Mesenchymal stem cell (in vitro differentiated cells and primary cell): Measurements from ENCODE around the gene ABCC4.

Source experiments
- DNase-seq: peaks from one replicate; pipeline ENCODE4 v3.0.0-alpha.2; 2013
- H2AFZ ChIP-seq: one replicate; pipeline ENCODE4 v1.6.1; 2013; ENCODE audit warnings: low read depth, mild to moderate bottlenecking, control low read depth, inconsistent platforms, low read length, moderate library complexity
- H2AK5ac ChIP-seq: 2 replicates; pipeline ENCODE4 v1.6.1; 2013; ENCODE audit warnings: low read length, moderate library complexity, mild to moderate bottlenecking, inconsistent platforms; ENCODE audit not compliant: severe bottlenecking
- H2BK120ac ChIP-seq: one replicate; pipeline ENCODE4 v1.6.1; 2013; ENCODE audit warnings: low read depth, mild to moderate bottlenecking, inconsistent platforms, low read length, moderate library complexity
- H2BK12ac ChIP-seq, 2 experiments: one replicate each; pipeline ENCODE4 v1.6.1; 2013; ENCODE audit warnings: inconsistent platforms in 2 of 2, low read length in 2 of 2, mild to moderate bottlenecking in 2 of 2, moderate library complexity in 2 of 2, control low read depth in 1 of 2
- H2BK15ac ChIP-seq: one replicate; pipeline ENCODE4 v1.6.1; 2013; ENCODE audit warnings: mild to moderate bottlenecking, low read depth, inconsistent platforms; ENCODE audit not compliant: poor library complexity, severe bottlenecking
- H2BK5ac ChIP-seq: 2 replicates; pipeline ENCODE4 v1.6.1; 2013; ENCODE audit warnings: low read depth, mild to moderate bottlenecking, low read length, control low read depth, inconsistent platforms; ENCODE audit not compliant: poor library complexity, severe bottlenecking
- H3K14ac ChIP-seq, 2 experiments: one replicate each; pipeline ENCODE4 v1.6.1; 2013; ENCODE audit warnings: inconsistent platforms in 2 of 2, low read length in 2 of 2, control low read depth in 1 of 2, mild to moderate bottlenecking in 1 of 2, moderate library complexity in 1 of 2
- H3K18ac ChIP-seq, 2 experiments: one replicate each; pipeline ENCODE4 v1.6.1; 2013; ENCODE audit warnings: inconsistent platforms in 2 of 2, low read length in 2 of 2, control low read depth in 1 of 2, low read depth in 1 of 2, mild to moderate bottlenecking in 1 of 2
- H3K23ac ChIP-seq, 2 experiments: one replicate each; pipeline ENCODE4 v1.6.1; 2013; ENCODE audit warnings: inconsistent platforms in 2 of 2, low read length in 2 of 2, mild to moderate bottlenecking in 2 of 2, moderate library complexity in 2 of 2, control low read depth in 1 of 2
- H3K27ac ChIP-seq: 2 replicates; pipeline ENCODE4 v1.5.1; 2013; ENCODE audit warnings: mild to moderate bottlenecking, moderate library complexity, low read length, control low read depth, inconsistent platforms; ENCODE audit not compliant: poor library complexity, severe bottlenecking
- H3K27me3 ChIP-seq, 2 experiments: 2 replicates each; pipeline versions ENCODE4 v1.6.1 to v1.7.0; 2013; ENCODE audit warnings: low read length in 2 of 2, mild to moderate bottlenecking in 2 of 2, moderate library complexity in 2 of 2, control low read depth in 1 of 2, inconsistent platforms in 1 of 2; ENCODE audit not compliant: control insufficient read depth in 1 of 2, insufficient read depth in 1 of 2
- H3K36me3 ChIP-seq, 2 experiments: 2 replicates each; pipeline versions ENCODE4 v1.6.1 to v1.7.0; 2013; ENCODE audit warnings: low read length in 2 of 2, control low read depth in 1 of 2, inconsistent platforms in 1 of 2, low read depth in 1 of 2, mild to moderate bottlenecking in 1 of 2; ENCODE audit not compliant: insufficient read depth in 2 of 2, control insufficient read depth in 1 of 2
- H3K4ac ChIP-seq, 2 experiments: one replicate each; pipeline ENCODE4 v1.6.1; 2013; ENCODE audit warnings: inconsistent platforms in 2 of 2, low read length in 2 of 2, mild to moderate bottlenecking in 2 of 2, moderate library complexity in 2 of 2, control low read depth in 1 of 2, low read depth in 1 of 2
- H3K4me1 ChIP-seq: 2 replicates; pipeline ENCODE4 v1.6.1; 2013; ENCODE audit warnings: low read depth, low read length, control low read depth; ENCODE audit not compliant: control insufficient read depth, insufficient read depth
- H3K4me2 ChIP-seq: 2 replicates; pipeline ENCODE4 v1.6.1; 2013; ENCODE audit warnings: low read length, mild to moderate bottlenecking, inconsistent platforms; ENCODE audit not compliant: poor library complexity, severe bottlenecking
- H3K4me3 ChIP-seq, 2 experiments: 2 replicates each; pipeline versions ENCODE4 v1.5.1 to v1.7.0; 2013; ENCODE audit warnings: low read length in 2 of 2, mild to moderate bottlenecking in 2 of 2, control low read depth in 1 of 2, low read depth in 1 of 2; ENCODE audit not compliant: insufficient read depth in 1 of 2
- H3K79me1 ChIP-seq: replicated peaks from 2 replicates; pipeline ENCODE4 v1.6.1; 2013; ENCODE audit warnings: mild to moderate bottlenecking, control low read depth, low read length, inconsistent platforms; ENCODE audit not compliant: poor library complexity, severe bottlenecking
- H3K9ac ChIP-seq: 2 replicates; pipeline ENCODE4 v1.7.0; 2013; ENCODE audit warnings: mild to moderate bottlenecking, low read length, moderate library complexity
- H3K9me3 ChIP-seq: 2 replicates; pipeline ENCODE4 v1.7.0; 2013; ENCODE audit warnings: mild to moderate bottlenecking, low read length; ENCODE audit not compliant: control insufficient read depth
- H4K8ac ChIP-seq: one replicate; pipeline ENCODE4 v1.6.1; 2013; ENCODE audit warnings: inconsistent platforms, mild to moderate bottlenecking, low read length, moderate library complexity
- H4K91ac ChIP-seq: one replicate; pipeline ENCODE4 v1.6.1; 2013; ENCODE audit warnings: mild to moderate bottlenecking, low read length, inconsistent platforms
- WGBS: methylation state at CpG from one replicate; pipeline ENCODE4 v1.1.7; 2013; ENCODE audit warnings: mixed read lengths; 5-methylcytosine and 5-hydroxymethylcytosine counted together

Gene ABCC4

DNA sequence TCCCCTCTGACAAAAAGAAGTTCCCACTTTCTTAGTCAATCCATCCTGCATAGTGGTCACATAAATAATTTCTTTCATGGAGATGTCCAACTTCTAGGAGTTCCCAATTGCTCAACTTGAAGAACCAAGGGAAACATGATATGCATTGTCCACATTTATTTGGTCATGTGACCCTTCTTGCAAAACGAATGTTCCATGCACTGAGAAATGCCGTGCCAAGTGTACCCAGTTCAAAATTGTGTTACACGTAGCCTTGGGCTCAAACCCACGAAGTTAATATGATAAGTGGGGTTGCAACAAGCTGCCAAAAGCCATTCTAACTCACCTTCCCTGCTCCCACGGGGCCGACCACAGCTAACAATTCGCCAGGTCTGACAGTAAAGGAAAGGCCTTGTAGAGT lies 113.1 kb downstream of the ABCC4 start:
- H3K9ac ChIP-seq = no peak overlapping the region
- no peak overlapping the region for H2BK15ac ChIP-seq
- no peak overlapping the region for H3K4me2 ChIP-seq
- peak overlapping the region in 1 of 2 experiments; percentile 77 for H3K23ac ChIP-seq
- H3K4me3 ChIP-seq = no peak overlapping the region
- peaks cover 2 to 24% of the 10 kb centered on the region in 2 experiments for H3K36me3 ChIP-seq
- H3K4me1 ChIP-seq = peaks cover 5% of the 10 kb centered on the region
- DNase-seq = peak; percentile 30
- H2BK5ac ChIP-seq = no peak overlapping the region
- no peak overlapping the region for H3K18ac ChIP-seq
- peaks cover 28% of the 10 kb centered on the region for H3K79me1 ChIP-seq
- no peak overlapping the region for H3K27ac ChIP-seq
- H3K9me3 ChIP-seq = no peaks in the 10 kb centered on the region
- H3K4ac ChIP-seq = no peak overlapping the region
- H2BK120ac ChIP-seq = no peak overlapping the region
- H2AFZ ChIP-seq = no peak overlapping the region
- 97% methylated on average over 4 of the region's 7 CpGs for WGBS
- no peak overlapping the region for H4K91ac ChIP-seq
- no peak overlapping the region for H2AK5ac ChIP-seq
- H4K8ac ChIP-seq = no peak overlapping the region
- H3K27me3 ChIP-seq = no peaks in the 10 kb centered on the region
- H3K14ac ChIP-seq = no peak overlapping the region
- no peak overlapping the region for H2BK12ac ChIP-seq

DNA sequence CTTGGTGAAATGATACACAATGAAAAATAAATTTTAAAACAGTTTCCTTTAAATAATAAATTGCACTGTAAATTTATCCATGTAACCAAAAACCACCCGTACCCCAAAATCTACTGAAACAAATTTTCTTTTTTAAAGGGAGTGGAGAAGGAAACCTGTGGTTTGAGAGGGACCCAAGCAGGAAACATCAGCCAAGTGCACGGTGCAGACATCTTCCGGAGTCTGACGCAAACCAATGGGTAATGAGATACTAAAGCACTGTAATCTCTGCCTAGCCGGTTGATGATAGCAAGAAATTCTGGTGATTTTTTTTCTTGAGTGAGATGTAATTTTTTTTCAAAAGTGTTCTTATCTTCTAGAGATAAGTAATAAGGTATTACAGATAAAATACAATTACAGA lies 115.4 kb downstream of the ABCC4 start:
- H3K18ac ChIP-seq = no peak overlapping the region
- peaks cover 0 to 20% of the 10 kb centered on the region in 2 experiments for H3K36me3 ChIP-seq
- H3K4me1 ChIP-seq = no peaks in the 10 kb centered on the region
- H2BK120ac ChIP-seq = no peak overlapping the region
- H2AFZ ChIP-seq = no peak overlapping the region
- H4K91ac ChIP-seq = no peak overlapping the region
- H3K14ac ChIP-seq = no peak overlapping the region
- no peak overlapping the region for H3K27ac ChIP-seq
- H3K9ac ChIP-seq = no peak overlapping the region
- DNase-seq = no peak
- no peak overlapping the region for H2AK5ac ChIP-seq
- H3K27me3 ChIP-seq = no peaks in the 10 kb centered on the region
- no peaks in the 10 kb centered on the region for H3K9me3 ChIP-seq
- no peak overlapping the region for H2BK12ac ChIP-seq
- H3K4me2 ChIP-seq = no peak overlapping the region
- no peak overlapping the region for H2BK5ac ChIP-seq
- no peak overlapping the region for H3K4me3 ChIP-seq
- 99% methylated on average over 5 of the region's 5 CpGs for WGBS
- H3K4ac ChIP-seq = no peak overlapping the region
- no peak overlapping the region for H4K8ac ChIP-seq
- peaks cover 30% of the 10 kb centered on the region for H3K79me1 ChIP-seq
- H2BK15ac ChIP-seq = no peak overlapping the region
- no peak overlapping the region for H3K23ac ChIP-seq

DNA sequence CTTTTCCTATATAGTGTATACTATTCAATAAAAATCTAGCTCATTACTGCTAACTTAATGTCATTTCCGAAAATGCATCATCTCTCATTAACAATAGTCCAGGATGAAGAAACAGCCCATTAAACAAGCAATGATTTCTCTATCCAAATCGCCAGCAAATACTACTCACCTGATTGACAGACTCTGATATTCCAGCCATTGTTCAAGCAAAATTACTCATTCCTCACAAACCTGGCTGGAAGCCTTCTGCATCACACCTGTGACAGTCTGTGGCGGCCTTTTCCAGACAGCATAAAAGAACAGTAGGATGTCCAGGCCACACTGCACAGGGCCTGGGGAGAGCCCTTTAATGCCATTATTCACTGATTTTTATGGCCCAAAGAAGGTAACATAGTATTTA lies 115.9 kb downstream of the ABCC4 start:
- Histone ChIP-seq H3K9ac (no peak overlapping the region), H4K91ac (no peak overlapping the region), H2AK5ac (no peak overlapping the region), H3K27ac (no peak overlapping the region), H4K8ac (no peak overlapping the region), H2AFZ (no peak overlapping the region), H2BK12ac (no peak overlapping the region), H3K4me3 (no peak overlapping the region), H3K9me3 (no peaks in the 10 kb centered on the region), H3K4ac (no peak overlapping the region), H3K36me3 (peaks cover 0 to 18% of the 10 kb centered on the region in 2 experiments), H3K14ac (no peak overlapping the region), H3K23ac (no peak overlapping the region), H3K4me1 (no peaks in the 10 kb centered on the region), H2BK120ac (no peak overlapping the region), H2BK15ac (no peak overlapping the region), H3K27me3 (no peaks in the 10 kb centered on the region), H3K18ac (no peak overlapping the region), H2BK5ac (no peak overlapping the region), H3K79me1 (peaks cover 29% of the 10 kb centered on the region), H3K4me2 (no peak overlapping the region)
- DNase-seq = no peak
- 98% methylated on average over 3 of the region's 3 CpGs for WGBS

DNA sequence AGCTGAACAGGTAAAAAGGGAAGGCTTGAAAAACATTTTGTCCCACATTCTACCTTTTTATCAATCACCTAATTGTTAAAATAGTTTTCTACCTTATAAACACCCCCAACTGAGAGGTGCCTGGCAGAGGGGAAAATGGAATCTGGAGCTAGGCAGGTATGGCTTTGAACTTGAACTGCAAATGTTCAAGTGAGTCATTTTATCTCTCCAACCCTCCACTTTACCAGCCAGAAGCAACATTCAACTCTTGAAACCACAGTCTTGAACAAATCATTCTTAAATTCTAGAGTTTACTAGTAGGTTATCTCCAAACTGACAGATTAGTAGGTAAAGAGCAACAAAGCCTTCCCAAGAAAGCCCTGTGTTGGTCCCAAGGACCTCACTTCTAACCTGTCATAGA lies 116.9 kb downstream of the ABCC4 start:
- DNase-seq = no peak
- H3K27me3 ChIP-seq = no peaks in the 10 kb centered on the region
- H2BK5ac ChIP-seq = no peak overlapping the region
- no peak overlapping the region for H2BK15ac ChIP-seq
- H2AFZ ChIP-seq = no peak overlapping the region
- no peak overlapping the region for H4K91ac ChIP-seq
- no peak overlapping the region for H3K4ac ChIP-seq
- H3K18ac ChIP-seq = no peak overlapping the region
- H3K4me1 ChIP-seq = no peaks in the 10 kb centered on the region
- H4K8ac ChIP-seq = no peak overlapping the region
- H3K4me3 ChIP-seq = no peak overlapping the region
- H3K14ac ChIP-seq = no peak overlapping the region
- H3K9ac ChIP-seq = no peak overlapping the region
- no peak overlapping the region for H2AK5ac ChIP-seq
- no peak overlapping the region for H3K23ac ChIP-seq
- H3K4me2 ChIP-seq = no peak overlapping the region
- peaks cover 0 to 21% of the 10 kb centered on the region in 2 experiments for H3K36me3 ChIP-seq
- H3K79me1 ChIP-seq = peaks cover 30% of the 10 kb centered on the region
- no peaks in the 10 kb centered on the region for H3K9me3 ChIP-seq
- H3K27ac ChIP-seq = no peak overlapping the region
- H2BK12ac ChIP-seq = no peak overlapping the region
- no peak overlapping the region for H2BK120ac ChIP-seq
